ENCODE measurements around the gene HS6ST2. TPM values are rescaled to one million over a fixed set of nuclear protein-coding genes. Genes with fewer than 3 reads are reported as not detected.

The HS6ST2 gene
- total and polyA plus RNA-seq, 4 donors: under 0.01 to 1.4 (median 0.01) TPM; not detected in 1

DNA sequence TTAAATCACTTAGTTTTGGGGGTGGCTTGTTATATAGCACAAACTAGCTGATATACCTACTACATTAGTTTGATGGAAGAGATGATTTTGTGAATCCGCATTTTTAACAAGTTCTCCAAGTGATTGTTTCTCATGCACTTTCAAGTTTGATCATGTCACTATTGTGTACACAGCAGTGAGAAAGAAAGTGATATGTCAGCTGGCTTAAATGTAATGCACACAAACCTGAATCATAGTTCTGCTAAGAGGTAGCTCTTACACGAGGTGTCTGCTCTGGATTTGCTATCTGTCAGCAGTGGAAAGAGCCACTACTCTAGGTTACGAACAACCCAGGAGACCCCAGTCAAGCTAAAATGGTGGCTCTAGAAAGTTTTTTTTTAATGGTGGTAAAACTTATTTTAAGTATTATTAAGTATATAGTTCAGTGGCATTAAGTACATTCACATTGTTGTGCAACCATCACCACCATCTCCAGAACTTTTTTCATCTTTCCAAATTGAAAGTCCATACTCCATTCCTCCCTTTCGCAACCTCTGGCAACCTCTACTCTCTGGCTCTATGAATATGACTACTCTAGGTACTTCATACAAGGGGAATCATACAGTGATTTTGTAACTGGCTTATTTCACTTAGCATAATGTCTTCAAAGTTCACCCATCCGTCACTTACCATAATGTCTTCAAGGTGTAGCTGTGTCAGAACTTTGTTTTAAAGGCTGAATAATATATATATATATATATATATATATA lies 147.3 kb downstream of the HS6ST2 start:
- TF ChIP-seq RXRA (IDR thresholded peaks at IDR 0.05) (no peak), TAF1 (conservative IDR thresholded peaks at IDR 0.05) (no peak), FOXA1 (IDR thresholded peaks at IDR 0.05) (no peak), NR2F2 (IDR thresholded peaks at IDR 0.05) (no peak), FOXA2 (IDR thresholded peaks at IDR 0.05) (no peak), GABPA (IDR thresholded peaks at IDR 0.05 in 1 of 2, conservative IDR thresholded peaks at IDR 0.05 in 1 of 2) (no peak), JUND (IDR thresholded peaks at IDR 0.05) (no peak)
- TF ChIP-seq, protein P1, sequence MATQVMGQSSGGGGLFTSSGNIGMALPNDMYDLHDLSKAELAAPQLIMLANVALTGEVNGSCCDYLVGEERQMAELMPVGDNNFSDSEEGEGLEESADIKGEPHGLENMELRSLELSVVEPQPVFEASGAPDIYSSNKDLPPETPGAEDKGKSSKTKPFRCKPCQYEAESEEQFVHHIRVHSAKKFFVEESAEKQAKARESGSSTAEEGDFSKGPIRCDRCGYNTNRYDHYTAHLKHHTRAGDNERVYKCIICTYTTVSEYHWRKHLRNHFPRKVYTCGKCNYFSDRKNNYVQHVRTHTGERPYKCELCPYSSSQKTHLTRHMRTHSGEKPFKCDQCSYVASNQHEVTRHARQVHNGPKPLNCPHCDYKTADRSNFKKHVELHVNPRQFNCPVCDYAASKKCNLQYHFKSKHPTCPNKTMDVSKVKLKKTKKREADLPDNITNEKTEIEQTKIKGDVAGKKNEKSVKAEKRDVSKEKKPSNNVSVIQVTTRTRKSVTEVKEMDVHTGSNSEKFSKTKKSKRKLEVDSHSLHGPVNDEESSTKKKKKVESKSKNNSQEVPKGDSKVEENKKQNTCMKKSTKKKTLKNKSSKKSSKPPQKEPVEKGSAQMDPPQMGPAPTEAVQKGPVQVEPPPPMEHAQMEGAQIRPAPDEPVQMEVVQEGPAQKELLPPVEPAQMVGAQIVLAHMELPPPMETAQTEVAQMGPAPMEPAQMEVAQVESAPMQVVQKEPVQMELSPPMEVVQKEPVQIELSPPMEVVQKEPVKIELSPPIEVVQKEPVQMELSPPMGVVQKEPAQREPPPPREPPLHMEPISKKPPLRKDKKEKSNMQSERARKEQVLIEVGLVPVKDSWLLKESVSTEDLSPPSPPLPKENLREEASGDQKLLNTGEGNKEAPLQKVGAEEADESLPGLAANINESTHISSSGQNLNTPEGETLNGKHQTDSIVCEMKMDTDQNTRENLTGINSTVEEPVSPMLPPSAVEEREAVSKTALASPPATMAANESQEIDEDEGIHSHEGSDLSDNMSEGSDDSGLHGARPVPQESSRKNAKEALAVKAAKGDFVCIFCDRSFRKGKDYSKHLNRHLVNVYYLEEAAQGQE (IDR thresholded peaks at IDR 0.05): no peak
- TF ChIP-seq, protein P2, sequence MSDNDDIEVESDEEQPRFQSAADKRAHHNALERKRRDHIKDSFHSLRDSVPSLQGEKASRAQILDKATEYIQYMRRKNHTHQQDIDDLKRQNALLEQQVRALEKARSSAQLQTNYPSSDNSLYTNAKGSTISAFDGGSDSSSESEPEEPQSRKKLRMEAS (IDR thresholded peaks at IDR 0.05): no peak
- TF ChIP-seq, protein P3, sequence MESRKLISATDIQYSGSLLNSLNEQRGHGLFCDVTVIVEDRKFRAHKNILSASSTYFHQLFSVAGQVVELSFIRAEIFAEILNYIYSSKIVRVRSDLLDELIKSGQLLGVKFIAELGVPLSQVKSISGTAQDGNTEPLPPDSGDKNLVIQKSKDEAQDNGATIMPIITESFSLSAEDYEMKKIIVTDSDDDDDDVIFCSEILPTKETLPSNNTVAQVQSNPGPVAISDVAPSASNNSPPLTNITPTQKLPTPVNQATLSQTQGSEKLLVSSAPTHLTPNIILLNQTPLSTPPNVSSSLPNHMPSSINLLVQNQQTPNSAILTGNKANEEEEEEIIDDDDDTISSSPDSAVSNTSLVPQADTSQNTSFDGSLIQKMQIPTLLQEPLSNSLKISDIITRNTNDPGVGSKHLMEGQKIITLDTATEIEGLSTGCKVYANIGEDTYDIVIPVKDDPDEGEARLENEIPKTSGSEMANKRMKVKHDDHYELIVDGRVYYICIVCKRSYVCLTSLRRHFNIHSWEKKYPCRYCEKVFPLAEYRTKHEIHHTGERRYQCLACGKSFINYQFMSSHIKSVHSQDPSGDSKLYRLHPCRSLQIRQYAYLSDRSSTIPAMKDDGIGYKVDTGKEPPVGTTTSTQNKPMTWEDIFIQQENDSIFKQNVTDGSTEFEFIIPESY (IDR thresholded peaks at IDR 0.05): no peak
- TF ChIP-seq, protein P4, sequence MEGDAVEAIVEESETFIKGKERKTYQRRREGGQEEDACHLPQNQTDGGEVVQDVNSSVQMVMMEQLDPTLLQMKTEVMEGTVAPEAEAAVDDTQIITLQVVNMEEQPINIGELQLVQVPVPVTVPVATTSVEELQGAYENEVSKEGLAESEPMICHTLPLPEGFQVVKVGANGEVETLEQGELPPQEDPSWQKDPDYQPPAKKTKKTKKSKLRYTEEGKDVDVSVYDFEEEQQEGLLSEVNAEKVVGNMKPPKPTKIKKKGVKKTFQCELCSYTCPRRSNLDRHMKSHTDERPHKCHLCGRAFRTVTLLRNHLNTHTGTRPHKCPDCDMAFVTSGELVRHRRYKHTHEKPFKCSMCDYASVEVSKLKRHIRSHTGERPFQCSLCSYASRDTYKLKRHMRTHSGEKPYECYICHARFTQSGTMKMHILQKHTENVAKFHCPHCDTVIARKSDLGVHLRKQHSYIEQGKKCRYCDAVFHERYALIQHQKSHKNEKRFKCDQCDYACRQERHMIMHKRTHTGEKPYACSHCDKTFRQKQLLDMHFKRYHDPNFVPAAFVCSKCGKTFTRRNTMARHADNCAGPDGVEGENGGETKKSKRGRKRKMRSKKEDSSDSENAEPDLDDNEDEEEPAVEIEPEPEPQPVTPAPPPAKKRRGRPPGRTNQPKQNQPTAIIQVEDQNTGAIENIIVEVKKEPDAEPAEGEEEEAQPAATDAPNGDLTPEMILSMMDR (IDR thresholded peaks at IDR 0.05; ENCODE audit: low read depth, low read length, missing input control): no peak
- no peak overlapping the region for H3K9ac ChIP-seq (ENCODE audit: low read depth in 1 of 2, low read length in 2 of 2)
- no peak overlapping the region for H3K27ac ChIP-seq (ENCODE audit: low read depth in 1 of 2, low read length in 2 of 2)
- H3K9me3 ChIP-seq (ENCODE audit: control insufficient read depth in 4 of 4, low read length in 3 of 4): no peaks in the 10 kb centered on the region
- no peaks in the 10 kb centered on the region for H3K36me3 ChIP-seq (ENCODE audit: control insufficient read depth in 4 of 4, insufficient read depth in 3 of 4, low read depth in 1 of 4, low read length in 3 of 4)
- H3K4me3 ChIP-seq (ENCODE audit: low read depth in 1 of 3, low read length in 3 of 3): no peak overlapping the region
- 90% methylated on average over 5 of the region's 5 CpGs for WGBS
- DNase-seq (ENCODE audit: low spot score): no peak
- no peaks in the 10 kb centered on the region for H3K4me1 ChIP-seq (ENCODE audit: control insufficient read depth in 4 of 4, insufficient read depth in 4 of 4, low read length in 3 of 4)
- peaks cover 0 to 5% (median 0%) of the 10 kb centered on the region in 4 donors for H3K27me3 ChIP-seq (ENCODE audit: control insufficient read depth in 4 of 4, insufficient read depth in 4 of 4, low read length in 3 of 4)

DNA sequence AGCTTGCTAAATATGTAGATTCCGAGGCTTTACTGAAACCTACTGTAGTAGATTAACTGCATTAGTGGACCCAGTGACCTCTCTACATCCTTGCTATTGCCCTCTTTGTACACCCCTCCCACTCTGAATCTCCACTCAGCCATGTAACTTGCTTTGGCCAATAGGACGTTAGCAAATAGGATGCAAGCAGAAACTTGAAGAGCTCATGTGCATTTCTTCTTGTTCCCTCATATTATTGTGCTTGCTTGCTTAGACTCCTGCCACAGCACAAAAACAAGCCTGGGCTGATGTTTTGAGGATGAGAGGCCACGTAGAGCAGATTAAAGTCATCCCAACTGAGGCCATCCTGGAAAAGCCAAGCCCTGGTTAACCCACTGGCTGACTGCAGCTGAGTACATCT lies 147.9 kb downstream of the HS6ST2 start:
- H3K4me1 ChIP-seq (ENCODE audit: control insufficient read depth in 4 of 4, insufficient read depth in 4 of 4, low read length in 3 of 4): no peaks in the 10 kb centered on the region
- H3K36me3 ChIP-seq (ENCODE audit: control insufficient read depth in 4 of 4, insufficient read depth in 3 of 4, low read depth in 1 of 4, low read length in 3 of 4): no peaks in the 10 kb centered on the region
- H3K4me3 ChIP-seq (ENCODE audit: low read depth in 1 of 3, low read length in 3 of 3): no peak overlapping the region
- H3K27ac ChIP-seq (ENCODE audit: low read depth in 1 of 2, low read length in 2 of 2): no peak overlapping the region
- TF ChIP-seq HNF4G (IDR thresholded peaks at IDR 0.05): no peak
- TF ChIP-seq EGR1 (IDR thresholded peaks at IDR 0.05; ENCODE audit: low read depth in 2 of 2): no peak
- TF ChIP-seq JUND (IDR thresholded peaks at IDR 0.05): no peak
- no peak for TF ChIP-seq NR2F2 (IDR thresholded peaks at IDR 0.05)
- TF ChIP-seq YY1 (IDR thresholded peaks at IDR 0.05): no peak
- TF ChIP-seq, protein P5, sequence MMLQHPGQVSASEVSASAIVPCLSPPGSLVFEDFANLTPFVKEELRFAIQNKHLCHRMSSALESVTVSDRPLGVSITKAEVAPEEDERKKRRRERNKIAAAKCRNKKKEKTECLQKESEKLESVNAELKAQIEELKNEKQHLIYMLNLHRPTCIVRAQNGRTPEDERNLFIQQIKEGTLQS (IDR thresholded peaks at IDR 0.05): no peak
- no peak for TF ChIP-seq GABPA (IDR thresholded peaks at IDR 0.05 in 1 of 2, conservative IDR thresholded peaks at IDR 0.05 in 1 of 2)
- no peak for TF ChIP-seq RAD21 (IDR thresholded peaks at IDR 0.05)
- TF ChIP-seq HNF4A (conservative IDR thresholded peaks at IDR 0.05): no peak
- no peak for TF ChIP-seq SP1 (IDR thresholded peaks at IDR 0.05)
- WGBS: 60% methylated on average over 3 of the region's 3 CpGs
- H3K27me3 ChIP-seq (ENCODE audit: control insufficient read depth in 4 of 4, insufficient read depth in 4 of 4, low read length in 3 of 4): peaks cover 0 to 5% (median 0%) of the 10 kb centered on the region in 4 donors
- H3K9me3 ChIP-seq (ENCODE audit: control insufficient read depth in 4 of 4, low read length in 3 of 4): no peaks in the 10 kb centered on the region
- H3K9ac ChIP-seq (ENCODE audit: low read depth in 1 of 2, low read length in 2 of 2): no peak overlapping the region
- no peak for DNase-seq (ENCODE audit: low spot score)
